H1 (cell line): ENCODE results near the gene HEBP1. TPM values are rescaled to one million over a fixed set of nuclear protein-coding genes. Genes with fewer than 3 reads are reported as not detected.

ENCODE experiments used
- ATF2 ChIP-seq: IDR thresholded peaks from 2 replicates; pipeline ENCODE4 v1.6.1; 2012; ENCODE audit warnings: low read length, inconsistent platforms
- SP4 ChIP-seq: IDR thresholded peaks from 2 replicates; pipeline ENCODE4 v1.6.1; 2012; ENCODE audit warnings: low read length, inconsistent platforms
- polyA plus RNA-seq, 7 experiments: library from polyadenylated mRNA; depleted of rRNA in 3 of 7; stranded (reverse) in 5 of 7; unstranded in 2 of 7; fragments of >200 nt in 5 of 7; fragments of 200-250 nt in 2 of 7; gene quantifications; 1 replicate in 5 of 7; 2 replicates in 1 of 7; 4 replicates in 1 of 7; pipeline versions ENCODE4 v1.2.1 to v1.2.3, GENCODE V29; 2011 to 2013; ENCODE audit warnings: missing spikeins in 2 of 7, mixed read lengths in 2 of 7
- total RNA-seq: library from RNA; stranded (reverse); fragmentation: NEBNext Ultra II Directional; extraction: Animal tissue kit (Norgen Biotek cat#: 25700); gene quantifications from 2 replicates; pipeline ENCODE4 v1.2.1, GENCODE V29; 2021

HEBP1 gene
- total and polyA plus RNA-seq, 2 of the 8 experiments (the other 6 are each of a cell fraction or from before 2014, with no cell fraction given), result 30.8 to 56.1 TPM

GRCh38 chr12:12926571-12927071 is 73.4 kb downstream of the HEBP1 start (continued):
- TF ChIP-seq ATF2 (no peak), SP4 (no peak)
